A549 (cell line): ENCODE results near the gene SRC. TPM values are rescaled to one million over a fixed set of nuclear protein-coding genes. Genes with fewer than 3 reads are reported as not detected.

Source experiments
- ATOH8 ChIP-seq: fragments of 250-450 bp; sonication (Bioruptor Pico); IDR thresholded peaks from 2 replicates; pipeline ENCODE4 v1.5.0; 2020; ENCODE audit warnings: low read depth, mild to moderate bottlenecking, moderate library complexity
- BHLHE40 ChIP-seq: IDR thresholded peaks from 2 replicates; pipeline ENCODE4 v1.6.1; 2012; ENCODE audit warnings: low read depth, low read length, inconsistent platforms
- CBX2 ChIP-seq: fragments of 200-600 bp; sonication (generic); IDR thresholded peaks from 2 replicates; pipeline ENCODE4 v1.6.1; 2016; ENCODE audit warnings: low read depth, mild to moderate bottlenecking, borderline replicate concordance
- CBX8 ChIP-seq: fragments of 200-600 bp; sonication (generic); IDR thresholded peaks from 2 replicates; pipeline ENCODE4 v1.6.1; 2016
- CTCF ChIP-seq: fragments of >200 bp; sonication (Bioruptor Twin); formaldehyde crosslinking; IDR thresholded peaks from 3 replicates; pipeline ENCODE4 v1.5.1; 2016
- EHF ChIP-seq: fragments of 250-450 bp; sonication (Bioruptor Pico); IDR thresholded peaks from 2 replicates; pipeline ENCODE4 v1.5.0; 2020; ENCODE audit warnings: mild to moderate bottlenecking
- EHMT2 ChIP-seq: fragments of 200-600 bp; sonication (generic); IDR thresholded peaks from 2 replicates; pipeline ENCODE4 v1.6.1; 2016; ENCODE audit warnings: antibody characterized with exemption, low read depth, mild to moderate bottlenecking, moderate library complexity
- EP300 ChIP-seq, 2 experiments: fragments of >200 bp; sonication (Bioruptor Twin); formaldehyde crosslinking; IDR thresholded peaks; 2 replicates in 1 of 2; 3 replicates in 1 of 2; pipeline ENCODE4 v1.6.1; 2016 to 2017
- ESRRA ChIP-seq: fragments of 150-350 bp; IDR thresholded peaks from 2 replicates; pipeline ENCODE4 v1.6.1; 2014; ENCODE audit warnings: mild to moderate bottlenecking, low read length, borderline replicate concordance
- FOSB ChIP-seq: fragments of 250-450 bp; sonication (Bioruptor Pico); IDR thresholded peaks from 2 replicates; pipeline ENCODE4 v1.5.0; 2020; ENCODE audit warnings: mild to moderate bottlenecking, moderate library complexity
- FOSL2 ChIP-seq, 2 experiments: fragments of 450-650 bp in 1 of 2; fragments of >200 bp in 1 of 2; sonication (Bioruptor Twin) in 1 of 2; formaldehyde crosslinking; IDR thresholded peaks; 2 replicates each; pipeline versions ENCODE4 v1.5.0 to v1.6.1; 2016 to 2020; ENCODE audit warnings: mild to moderate bottlenecking in 1 of 2, moderate library complexity in 1 of 2
- HDAC2 ChIP-seq: fragments of 200-600 bp; sonication (generic); IDR thresholded peaks from 2 replicates; pipeline ENCODE4 v1.6.1; 2016
- HES2 ChIP-seq: fragments of >200 bp; sonication (Bioruptor Twin); formaldehyde crosslinking; IDR thresholded peaks from 2 replicates; pipeline ENCODE4 v1.6.1; 2016
- HOXA7 ChIP-seq: fragments of 250-450 bp; sonication (Bioruptor Pico); IDR thresholded peaks from 2 replicates; pipeline ENCODE4 v1.5.0; 2020; ENCODE audit warnings: mild to moderate bottlenecking, moderate library complexity
- HOXB13 ChIP-seq: fragments of 250-450 bp; sonication (Bioruptor Pico); IDR thresholded peaks from 2 replicates; pipeline ENCODE4 v1.5.0; 2020; ENCODE audit warnings: low read depth, mild to moderate bottlenecking, moderate library complexity
- HOXB5 ChIP-seq: fragments of 250-450 bp; sonication (Bioruptor Pico); IDR thresholded peaks from 2 replicates; pipeline ENCODE4 v1.5.0; 2020; ENCODE audit warnings: mild to moderate bottlenecking, moderate library complexity
- KDM1A ChIP-seq: fragments of 200-600 bp; sonication (generic); IDR thresholded peaks from 2 replicates; pipeline ENCODE4 v1.6.1; 2016; ENCODE audit warnings: low read depth, mild to moderate bottlenecking
- KDM5A ChIP-seq: fragments of 200-600 bp; sonication (generic); IDR thresholded peaks from 2 replicates; pipeline ENCODE4 v1.6.1; 2016; ENCODE audit warnings: antibody characterized with exemption, mild to moderate bottlenecking
- MAFK ChIP-seq: fragments of 450-650 bp; IDR thresholded peaks from 2 replicates; pipeline ENCODE4 v1.6.1; 2014; ENCODE audit not compliant: partially characterized antibody
- MAX ChIP-seq: IDR thresholded peaks from 2 replicates; pipeline ENCODE4 v1.6.1; 2012
- NFE2L2 ChIP-seq: fragments of 150-350 bp; conservative IDR thresholded peaks from 2 replicates; pipeline ENCODE4 v1.6.1; 2014; ENCODE audit warnings: low read length
- NPAS2 ChIP-seq: fragments of 250-450 bp; sonication (Bioruptor Pico); IDR thresholded peaks from 2 replicates; pipeline ENCODE4 v1.8.0; 2022; ENCODE audit warnings: mild to moderate bottlenecking, moderate library complexity, borderline replicate concordance
- PBX3 ChIP-seq: IDR thresholded peaks from 2 replicates; pipeline ENCODE4 v1.6.1; 2012
- POLR2AphosphoS2 ChIP-seq: conservative IDR thresholded peaks from 2 replicates; pipeline ENCODE4 v1.6.1; 2012; ENCODE audit warnings: low read length, improper control_type of control experiment, inconsistent platforms
- RFX5 ChIP-seq: fragments of 450-650 bp; IDR thresholded peaks from 2 replicates; pipeline ENCODE4 v1.7.1; 2014; ENCODE audit warnings: antibody characterized with exemption, mild to moderate bottlenecking, moderate library complexity
- RNF2 ChIP-seq: fragments of 200-600 bp; sonication (generic); IDR thresholded peaks from 2 replicates; pipeline ENCODE4 v1.6.1; 2016; ENCODE audit warnings: low read depth, mild to moderate bottlenecking, antibody characterized with exemption, moderate library complexity, borderline replicate concordance
- TFCP2L1 ChIP-seq: fragments of 250-450 bp; sonication (Bioruptor Pico); IDR thresholded peaks from 2 replicates; pipeline ENCODE4 v1.5.0; 2021; ENCODE audit warnings: mild to moderate bottlenecking
- TP53 ChIP-seq: fragments of 250-450 bp; sonication (Bioruptor Pico); IDR thresholded peaks from 2 replicates; pipeline ENCODE4 v1.5.0; 2021; ENCODE audit warnings: mild to moderate bottlenecking, moderate library complexity
- ZC3H11A ChIP-seq: fragments of 450-650 bp; IDR thresholded peaks from 2 replicates; pipeline ENCODE4 v1.6.1; 2014; ENCODE audit warnings: antibody characterized with exemption, mild to moderate bottlenecking
- ZFP36 ChIP-seq: fragments of 450-650 bp; IDR thresholded peaks from 2 replicates; pipeline ENCODE4 v1.6.1; 2014; ENCODE audit warnings: borderline replicate concordance; ENCODE audit not compliant: partially characterized antibody
- ZNF302 ChIP-seq: fragments of 250-450 bp; sonication (Bioruptor Pico); IDR thresholded peaks from 2 replicates; pipeline ENCODE4 v1.9.0; 2021; ENCODE audit warnings: inconsistent platforms, mild to moderate bottlenecking, moderate library complexity
- ZSCAN20 ChIP-seq: fragments of 250-450 bp; sonication (Bioruptor Pico); IDR thresholded peaks from 2 replicates; pipeline ENCODE4 v1.8.0; 2022; ENCODE audit warnings: mild to moderate bottlenecking, moderate library complexity
- polyA plus RNA-seq, 4 experiments: library from polyadenylated mRNA; depleted of rRNA in 3 of 4; stranded (reverse); fragments of >200 nt; fragmentation: RNase III in 1 of 4; extraction: RNeasy Plus Mini Kit Qiagen cat#74134 plus additional on column Dnase treatment in 1 of 4; gene quantifications; 2 replicates in 3 of 4; 3 replicates in 1 of 4; pipeline ENCODE4 v1.2.3, GENCODE V29; 2011 to 2017
- TF ChIP-seq, protein P1 (sequence below): fragments of 150-350 bp; IDR thresholded peaks from 2 replicates; pipeline ENCODE4 v1.6.1; 2014; ENCODE audit warnings: low read depth, mild to moderate bottlenecking, low read length
- TF ChIP-seq, protein P2 (sequence below): fragments of 200-600 bp; sonication (generic); IDR thresholded peaks from 2 replicates; pipeline ENCODE4 v1.6.1; 2016; ENCODE audit warnings: antibody characterized with exemption, mild to moderate bottlenecking, moderate library complexity
- TF ChIP-seq, protein P3 (sequence below): fragments of 450-650 bp; IDR thresholded peaks from 2 replicates; pipeline ENCODE4 v1.6.1; 2014; ENCODE audit warnings: antibody characterized with exemption

Gene SRC
- polyA plus RNA-seq, 2 of the 4 experiments (the other 2 are of a cell fraction) = 139 to 154 TPM

DNA sequence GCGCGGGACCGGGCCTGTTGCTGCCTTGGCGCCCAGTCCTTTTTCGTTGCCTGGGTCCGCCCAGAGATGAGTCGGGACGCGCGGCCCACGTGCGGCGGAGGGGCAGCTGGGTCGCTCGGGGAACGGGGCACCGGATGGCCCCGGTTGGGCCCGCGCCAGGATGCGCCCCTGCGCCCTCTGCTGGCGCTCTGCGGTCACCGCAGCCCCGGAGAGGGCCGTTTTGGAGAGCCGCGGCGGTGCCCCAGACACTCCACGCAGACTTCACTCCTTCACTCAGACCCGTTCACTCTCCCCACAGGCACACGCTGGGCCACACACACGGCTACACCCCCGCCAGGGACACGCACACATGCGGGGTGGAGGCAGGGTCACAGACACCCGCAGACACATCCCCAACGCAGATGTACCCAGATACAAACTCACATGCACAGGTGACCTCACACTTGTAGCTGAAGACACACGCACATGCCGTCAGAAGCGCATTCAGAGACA, 38.8 kb downstream of the SRC start (continued):
- no peak for TF ChIP-seq ATOH8 (CRISPR knock-in tag)
- no peak for TF ChIP-seq EHF
- no peak for TF ChIP-seq RNF2
- peak; percentile 49; the same call in 1 of the 2 replicates for TF ChIP-seq HOXA7 (CRISPR knock-in tag)
- TF ChIP-seq CTCF = peak; percentile 82
- no peak for TF ChIP-seq POLR2AphosphoS2
- no peak for TF ChIP-seq ZC3H11A
- TF ChIP-seq HDAC2 = no peak
- TF ChIP-seq FOSB = no peak
- TF ChIP-seq, protein P1, sequence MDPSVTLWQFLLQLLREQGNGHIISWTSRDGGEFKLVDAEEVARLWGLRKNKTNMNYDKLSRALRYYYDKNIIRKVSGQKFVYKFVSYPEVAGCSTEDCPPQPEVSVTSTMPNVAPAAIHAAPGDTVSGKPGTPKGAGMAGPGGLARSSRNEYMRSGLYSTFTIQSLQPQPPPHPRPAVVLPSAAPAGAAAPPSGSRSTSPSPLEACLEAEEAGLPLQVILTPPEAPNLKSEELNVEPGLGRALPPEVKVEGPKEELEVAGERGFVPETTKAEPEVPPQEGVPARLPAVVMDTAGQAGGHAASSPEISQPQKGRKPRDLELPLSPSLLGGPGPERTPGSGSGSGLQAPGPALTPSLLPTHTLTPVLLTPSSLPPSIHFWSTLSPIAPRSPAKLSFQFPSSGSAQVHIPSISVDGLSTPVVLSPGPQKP = no peak
- no peak for TF ChIP-seq ZFP36
- TF ChIP-seq ESRRA = no peak
- no peak for TF ChIP-seq KDM1A
- TF ChIP-seq FOSL2 (IDR thresholded peaks at IDR 0.05) = no peak
- no peak for TF ChIP-seq FOSL2 (CRISPR knock-in tag; IDR thresholded peaks at IDR 0.05)
- no peak for TF ChIP-seq EHMT2
- TF ChIP-seq NPAS2 = no peak
- no peak for TF ChIP-seq NFE2L2
- TF ChIP-seq RFX5 = no peak
- no peak for TF ChIP-seq HES2
- TF ChIP-seq HOXB5 (CRISPR knock-in tag) = no peak
- no peak for TF ChIP-seq ZSCAN20
- TF ChIP-seq BHLHE40 = no peak
- TF ChIP-seq MAFK = no peak
- TF ChIP-seq, protein P2, sequence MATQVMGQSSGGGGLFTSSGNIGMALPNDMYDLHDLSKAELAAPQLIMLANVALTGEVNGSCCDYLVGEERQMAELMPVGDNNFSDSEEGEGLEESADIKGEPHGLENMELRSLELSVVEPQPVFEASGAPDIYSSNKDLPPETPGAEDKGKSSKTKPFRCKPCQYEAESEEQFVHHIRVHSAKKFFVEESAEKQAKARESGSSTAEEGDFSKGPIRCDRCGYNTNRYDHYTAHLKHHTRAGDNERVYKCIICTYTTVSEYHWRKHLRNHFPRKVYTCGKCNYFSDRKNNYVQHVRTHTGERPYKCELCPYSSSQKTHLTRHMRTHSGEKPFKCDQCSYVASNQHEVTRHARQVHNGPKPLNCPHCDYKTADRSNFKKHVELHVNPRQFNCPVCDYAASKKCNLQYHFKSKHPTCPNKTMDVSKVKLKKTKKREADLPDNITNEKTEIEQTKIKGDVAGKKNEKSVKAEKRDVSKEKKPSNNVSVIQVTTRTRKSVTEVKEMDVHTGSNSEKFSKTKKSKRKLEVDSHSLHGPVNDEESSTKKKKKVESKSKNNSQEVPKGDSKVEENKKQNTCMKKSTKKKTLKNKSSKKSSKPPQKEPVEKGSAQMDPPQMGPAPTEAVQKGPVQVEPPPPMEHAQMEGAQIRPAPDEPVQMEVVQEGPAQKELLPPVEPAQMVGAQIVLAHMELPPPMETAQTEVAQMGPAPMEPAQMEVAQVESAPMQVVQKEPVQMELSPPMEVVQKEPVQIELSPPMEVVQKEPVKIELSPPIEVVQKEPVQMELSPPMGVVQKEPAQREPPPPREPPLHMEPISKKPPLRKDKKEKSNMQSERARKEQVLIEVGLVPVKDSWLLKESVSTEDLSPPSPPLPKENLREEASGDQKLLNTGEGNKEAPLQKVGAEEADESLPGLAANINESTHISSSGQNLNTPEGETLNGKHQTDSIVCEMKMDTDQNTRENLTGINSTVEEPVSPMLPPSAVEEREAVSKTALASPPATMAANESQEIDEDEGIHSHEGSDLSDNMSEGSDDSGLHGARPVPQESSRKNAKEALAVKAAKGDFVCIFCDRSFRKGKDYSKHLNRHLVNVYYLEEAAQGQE = no peak; the same call in 1 of the 2 replicates
- no peak for TF ChIP-seq CBX2
- TF ChIP-seq HOXB13 (CRISPR knock-in tag) = no peak
- TF ChIP-seq KDM5A = no peak
- TF ChIP-seq TFCP2L1 (CRISPR knock-in tag) = peak; percentile 26; the same call in 1 of the 2 replicates
- TF ChIP-seq EP300 (IDR thresholded peaks at IDR 0.05) = no peak
- no peak for TF ChIP-seq CBX8
- TF ChIP-seq, protein P3, sequence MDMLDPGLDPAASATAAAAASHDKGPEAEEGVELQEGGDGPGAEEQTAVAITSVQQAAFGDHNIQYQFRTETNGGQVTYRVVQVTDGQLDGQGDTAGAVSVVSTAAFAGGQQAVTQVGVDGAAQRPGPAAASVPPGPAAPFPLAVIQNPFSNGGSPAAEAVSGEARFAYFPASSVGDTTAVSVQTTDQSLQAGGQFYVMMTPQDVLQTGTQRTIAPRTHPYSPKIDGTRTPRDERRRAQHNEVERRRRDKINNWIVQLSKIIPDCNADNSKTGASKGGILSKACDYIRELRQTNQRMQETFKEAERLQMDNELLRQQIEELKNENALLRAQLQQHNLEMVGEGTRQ = peak; percentile 11; the same call in 1 of the 2 replicates
- no peak for TF ChIP-seq ZNF302
- TF ChIP-seq MAX = peak; percentile 88
- no peak for TF ChIP-seq TP53 (CRISPR knock-in tag)
- TF ChIP-seq PBX3 = no peak; the same call in 1 of the 2 replicates
